Effector CD4-positive, alpha-beta T cell (primary cell): ENCODE measurements around the gene FIBCD1.
"Not testable (repeated sequence)": the region's sequence is repeated elsewhere in the genome, so short reads cannot be mapped to it uniquely, and the experiment has no call there.

Experiments used
- DNase-seq: peaks from one replicate; pipeline ENCODE4 v3.0.0-alpha.2; 2020

The FIBCD1 gene

GRCh38 chr9:130973686-130974281 is 34.7 kb upstream of the FIBCD1 start:
- no peak for DNase-seq

GRCh38 chr9:130972957-130973685 is 34.1 kb upstream of the FIBCD1 start:
- no peak for DNase-seq

GRCh38 chr9:130972277-130972956 is 33.4 kb upstream of the FIBCD1 start:
- DNase-seq: no peak

DNA sequence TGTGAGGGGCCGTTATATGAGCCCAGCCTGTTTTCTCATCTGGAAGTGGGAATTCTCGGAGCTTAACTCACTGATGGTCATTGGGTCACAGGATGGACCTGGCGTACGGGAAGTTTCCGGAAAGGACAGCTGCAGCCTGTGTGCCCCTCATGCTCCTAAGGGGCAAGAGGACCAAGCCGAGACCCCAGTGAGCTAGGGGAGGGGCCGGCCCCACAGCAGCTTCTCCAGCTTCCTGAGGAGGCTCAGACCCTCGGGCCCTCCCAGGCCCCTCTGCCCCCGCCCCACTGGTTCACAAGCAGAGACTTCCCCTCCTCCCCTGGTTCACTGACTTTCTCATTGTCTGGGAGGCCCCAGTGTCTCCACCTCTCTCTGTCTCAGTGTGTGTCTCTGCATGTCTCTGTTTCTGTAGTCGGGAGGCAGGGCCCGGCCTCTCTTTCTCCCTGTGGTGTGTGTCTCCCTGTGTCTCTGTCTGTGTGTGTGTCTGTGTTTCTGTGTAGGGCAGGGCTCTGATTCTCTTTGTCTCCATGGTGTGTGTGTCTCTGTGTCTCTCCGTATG is 32.3 kb upstream of the FIBCD1 start:
- DNase-seq: no peak

DNA sequence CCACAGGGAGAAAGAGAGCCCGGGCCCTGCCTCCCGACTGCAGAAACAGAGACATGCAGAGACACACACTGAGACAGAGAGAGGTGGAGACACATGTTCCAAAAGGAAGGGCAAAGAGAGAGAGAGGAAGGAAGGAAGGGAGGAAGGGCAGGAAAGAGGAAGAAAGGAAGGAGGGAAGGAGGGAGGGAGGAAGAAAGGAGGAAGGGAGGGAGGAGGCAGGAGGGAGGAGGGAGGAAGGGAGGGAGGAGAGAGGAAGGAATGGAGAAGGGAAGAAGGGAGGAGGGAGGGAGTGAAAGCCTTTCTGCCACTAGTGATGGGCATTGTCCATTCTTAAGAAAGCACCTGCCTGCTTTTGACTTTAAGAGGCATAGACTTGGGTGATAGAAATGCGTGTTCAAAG is 31.8 kb upstream of the FIBCD1 start:
- no peak for DNase-seq

DNA sequence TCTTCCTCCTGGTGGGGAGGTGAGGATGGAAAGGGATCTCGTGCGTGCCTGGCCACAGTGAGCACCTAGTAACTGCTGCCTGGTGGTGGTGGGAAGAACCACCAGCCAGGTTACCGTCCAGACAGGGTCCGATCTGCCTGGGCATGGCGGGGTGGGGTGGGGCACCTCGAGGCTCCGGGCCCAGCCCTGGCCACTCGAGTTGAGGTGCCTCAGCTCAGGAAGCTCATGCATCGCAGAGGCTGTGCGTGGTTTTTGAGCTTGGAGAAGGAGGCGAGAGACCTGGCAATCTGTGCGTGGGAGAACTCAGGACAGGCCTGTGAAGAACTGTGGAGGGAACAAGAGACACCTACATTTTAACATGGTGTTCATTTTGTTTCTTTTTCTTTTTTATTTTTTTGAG is 31.0 kb upstream of the FIBCD1 start:
- DNase-seq: no peak

GRCh38 chr9:130965680-130966079 is 26.6 kb upstream of the FIBCD1 start:
- DNase-seq: no peak

DNA sequence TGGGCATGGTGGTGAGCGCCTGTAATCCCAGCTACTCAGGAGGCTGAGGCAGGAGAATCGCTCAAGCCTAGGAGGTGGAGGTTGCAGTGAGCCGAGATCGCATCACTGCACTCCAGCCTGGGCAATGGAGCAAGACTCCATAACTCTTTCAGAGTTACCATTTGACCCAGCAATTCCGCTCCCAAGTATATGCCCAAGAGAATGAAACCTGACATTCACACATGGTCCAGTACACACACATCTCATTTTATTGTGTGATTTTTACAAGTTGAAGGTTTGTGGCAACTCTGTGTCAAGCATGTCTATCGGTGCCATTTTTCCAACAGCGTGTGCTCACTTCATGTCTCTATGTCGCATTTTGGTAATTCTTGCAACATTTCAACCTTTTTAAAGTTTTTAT is 24.9 kb upstream of the FIBCD1 start:
- no peak for DNase-seq

DNA sequence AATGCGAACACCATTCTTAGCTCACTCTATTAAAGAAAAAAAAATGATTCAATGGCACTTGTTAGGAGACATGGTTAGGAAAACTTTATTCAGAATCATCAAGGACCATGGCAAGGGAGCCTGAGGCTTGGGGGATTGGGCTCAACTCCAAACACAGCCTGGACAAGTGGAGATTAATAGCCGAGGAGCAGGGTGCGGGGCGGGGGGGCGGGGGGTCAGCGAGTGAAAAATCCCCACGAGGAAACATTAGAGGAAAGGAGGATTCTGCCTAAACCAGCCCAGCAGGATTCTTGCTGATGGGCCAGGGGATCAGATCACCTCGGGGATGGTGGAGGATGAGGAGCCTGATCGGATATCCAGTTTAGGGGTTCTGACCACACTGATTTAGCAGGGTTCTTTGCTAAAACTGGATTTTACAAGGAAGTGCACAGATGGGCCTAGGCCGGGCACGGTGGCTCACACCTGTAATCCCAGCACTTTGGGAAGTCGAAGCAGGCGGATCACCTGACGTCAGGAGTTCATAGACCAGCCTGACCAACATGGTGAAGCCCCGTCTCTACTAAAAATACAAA is 24.4 kb upstream of the FIBCD1 start:
- DNase-seq: no peak

- no peak for DNase-seq
These were observed 23.6 kb upstream of the FIBCD1 start for GRCh38 chr9:130962418-130963316.

GRCh38 chr9:130961511-130962300 is 22.7 kb upstream of the FIBCD1 start:
- no peak for DNase-seq

DNA sequence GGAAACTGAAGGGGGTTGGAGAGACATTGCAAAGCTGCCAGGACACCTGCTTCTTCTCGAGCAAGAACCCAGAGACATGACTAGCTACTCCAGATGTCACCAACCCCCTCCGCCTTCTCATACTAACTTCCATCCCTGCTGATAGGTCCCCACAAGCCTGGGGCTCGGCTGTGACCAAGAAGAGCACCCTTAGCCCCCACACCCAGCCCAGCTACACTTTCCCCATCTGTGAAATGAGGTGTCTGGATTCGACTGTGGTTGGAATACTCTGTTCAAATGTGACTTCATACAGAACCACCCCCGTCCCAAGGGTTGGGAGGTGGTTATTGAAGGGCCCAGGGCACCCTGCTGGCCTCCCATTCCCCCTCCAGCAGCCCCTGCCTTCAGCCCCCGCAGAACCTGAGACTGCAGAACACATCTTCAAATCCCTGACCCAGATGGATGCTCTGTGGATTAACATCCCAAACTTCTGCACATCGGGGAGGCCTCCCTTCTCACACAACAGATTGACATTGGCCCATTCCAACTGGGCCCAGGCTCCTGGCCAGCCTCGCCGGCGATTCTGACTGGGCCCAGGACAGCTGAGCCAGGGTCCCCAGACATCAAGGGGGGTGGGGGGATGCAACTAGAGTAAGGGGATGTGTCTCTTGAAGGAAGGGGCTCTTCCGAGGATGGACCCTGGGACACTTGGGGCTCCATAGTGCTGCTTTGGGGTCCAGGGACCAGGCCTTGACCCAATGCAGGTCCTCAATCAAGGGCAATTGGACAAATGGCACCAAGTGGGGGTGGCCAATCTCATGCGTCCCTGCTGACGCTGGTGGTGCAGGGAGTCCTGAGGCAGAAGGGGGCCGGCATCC is 21.7 kb upstream of the FIBCD1 start:
- DNase-seq: no peak

DNA sequence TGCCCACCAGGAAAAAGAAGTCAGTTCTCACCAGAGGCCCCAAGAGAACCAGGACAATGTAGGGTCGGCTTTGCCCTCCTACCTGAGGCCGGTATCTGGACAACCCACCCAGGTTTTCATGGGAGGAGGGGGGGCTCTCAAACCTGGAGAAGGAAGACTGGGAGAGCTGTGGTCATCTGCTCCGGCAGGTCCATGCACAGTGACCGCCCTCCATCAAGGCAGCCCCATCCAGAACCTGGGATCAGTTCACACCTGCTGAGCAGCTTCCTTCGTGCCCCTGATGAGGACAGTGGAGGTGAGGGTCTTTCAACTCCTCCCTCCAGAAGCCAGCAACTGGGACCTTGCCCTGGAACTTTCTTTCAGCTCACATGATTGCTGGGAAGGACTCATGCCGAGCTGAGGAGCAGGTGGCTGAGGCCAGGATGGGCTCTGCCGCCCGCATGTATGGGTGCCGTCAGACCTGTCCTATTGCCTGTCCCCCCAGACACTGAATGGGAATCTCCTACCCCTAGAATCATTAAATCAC is 20.8 kb upstream of the FIBCD1 start:
- DNase-seq: no peak

- not testable (repeated sequence) for DNase-seq
These were observed 19.5 kb upstream of the FIBCD1 start for GRCh38 chr9:130958564-130958963.

- DNase-seq: no peak
These were observed 18.6 kb upstream of the FIBCD1 start for GRCh38 chr9:130957451-130958203.

DNA sequence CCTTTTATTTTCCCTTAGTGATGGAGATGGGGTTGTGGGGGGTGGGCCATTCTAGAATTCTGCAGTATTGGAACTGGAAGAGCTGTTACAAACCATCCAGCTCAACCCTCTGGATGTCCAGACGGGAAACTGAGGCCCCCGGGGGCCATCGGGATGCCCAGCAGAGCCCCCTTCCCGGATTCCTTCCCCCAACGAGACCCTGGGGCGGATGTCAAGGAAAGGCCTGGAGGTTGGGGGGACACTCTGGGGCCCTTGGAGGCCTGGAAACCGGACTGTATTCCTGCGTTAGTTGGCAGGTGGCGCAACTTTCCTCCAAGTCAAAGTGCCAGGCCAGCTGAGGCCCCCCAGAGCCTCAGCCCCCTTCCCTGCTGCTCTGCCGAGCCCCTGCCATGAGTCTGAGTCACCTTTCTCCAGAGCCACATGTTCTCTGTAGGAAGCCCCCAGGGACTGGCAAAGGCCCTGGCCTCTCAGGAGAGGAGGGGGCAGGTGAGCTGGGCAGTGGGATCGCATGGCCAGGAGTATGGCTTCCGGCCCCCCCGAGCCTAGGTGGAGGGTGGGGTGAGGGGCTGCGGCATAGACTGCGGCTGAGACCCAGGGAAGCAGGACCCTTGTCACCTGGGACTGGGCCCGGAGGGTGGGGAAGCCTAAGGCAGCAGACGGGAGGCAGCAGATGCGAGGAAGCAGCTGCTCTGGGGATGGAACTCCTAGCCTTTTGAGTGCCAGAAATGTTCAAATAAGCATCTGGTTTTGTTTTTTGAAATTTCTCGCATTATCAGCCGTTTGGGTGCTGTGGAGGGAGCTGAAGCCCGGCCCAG is 17.8 kb upstream of the FIBCD1 start:
- DNase-seq: no peak

DNA sequence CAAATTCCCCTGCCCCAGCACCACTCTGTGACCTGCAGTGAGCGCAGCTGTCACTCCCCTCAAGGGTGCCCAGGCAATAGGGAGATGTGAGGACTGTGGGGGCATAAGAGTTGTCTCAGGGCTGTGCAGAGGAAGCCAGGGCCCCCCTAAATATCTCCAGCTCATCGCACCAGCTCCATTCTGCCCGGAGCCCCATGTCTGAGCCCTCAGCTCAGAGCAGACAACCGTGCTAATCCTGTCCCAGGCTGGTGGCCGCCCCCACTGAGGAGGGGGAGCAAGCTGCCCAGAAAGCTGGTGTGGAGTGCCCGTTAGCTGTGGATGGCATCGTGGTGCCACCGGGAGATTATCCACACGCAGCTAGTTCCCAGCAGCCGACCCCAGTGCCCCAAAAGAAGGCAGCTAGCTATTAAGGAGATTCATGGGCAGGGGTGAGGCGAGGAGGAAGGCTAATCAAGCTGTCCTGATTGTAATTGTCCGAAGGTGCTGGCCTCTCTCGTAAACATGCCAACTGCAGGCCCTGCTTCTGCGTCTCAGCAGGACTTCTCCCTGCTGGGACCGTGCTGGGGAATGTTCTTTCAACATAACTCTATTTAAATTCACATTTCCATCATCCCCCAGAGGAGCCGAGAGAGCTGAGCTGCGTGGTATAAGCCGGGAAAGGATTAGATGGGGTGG is 17.0 kb upstream of the FIBCD1 start:
- no peak for DNase-seq

DNA sequence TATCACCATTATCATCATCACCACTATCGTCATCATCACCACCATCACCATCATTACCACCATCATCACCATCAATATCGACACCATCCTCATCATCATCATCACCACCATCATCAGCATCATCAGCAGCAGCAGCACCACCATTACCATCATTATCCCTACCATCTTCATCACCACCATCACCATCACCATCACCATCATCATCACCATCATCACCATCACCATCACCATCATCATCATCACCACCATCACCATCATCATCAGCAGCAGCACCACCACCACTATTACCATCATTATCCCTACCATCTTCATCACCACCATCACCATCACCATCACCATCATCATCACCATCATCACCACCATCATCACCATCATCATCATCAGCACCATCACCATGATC is 15.9 kb upstream of the FIBCD1 start:
- DNase-seq: not testable (repeated sequence)
